ENCODE results near the gene CAAP1. TPM values are rescaled to one million over a fixed set of nuclear protein-coding genes. Genes with fewer than 3 reads are reported as not detected.

CAAP1 gene
- total RNA-seq, 1 donor from 2014 or later = 33.4 TPM

GRCh38 chr9:26802921-26803320, 89.7 kb downstream of the CAAP1 start:
- Histone ChIP-seq H3K4me3 (ENCODE audit: low read depth, low read length) (no peak overlapping the region), H3K36me3 (ENCODE audit: control insufficient read depth, insufficient read depth, low read length) (no peaks in the 10 kb centered on the region), H3K27me3 (ENCODE audit: control insufficient read depth, insufficient read depth, low read length) (no peaks in the 10 kb centered on the region)
- TF ChIP-seq CTCF (IDR thresholded peaks at IDR 0.05; ENCODE audit: insufficient read depth, low read length, poor library complexity, severe bottlenecking) = no peak
- DNase-seq (ENCODE audit: low read depth) = no peak

- no peak for TF ChIP-seq CTCF (IDR thresholded peaks at IDR 0.05; ENCODE audit: insufficient read depth, low read length, poor library complexity, severe bottlenecking)
- DNase-seq (ENCODE audit: low read depth) = no peak
- no peaks in the 10 kb centered on the region for H3K36me3 ChIP-seq (ENCODE audit: control insufficient read depth, insufficient read depth, low read length)
- no peaks in the 10 kb centered on the region for H3K27me3 ChIP-seq (ENCODE audit: control insufficient read depth, insufficient read depth, low read length)
- no peak overlapping the region for H3K4me3 ChIP-seq (ENCODE audit: low read depth, low read length)
These were observed 90.8 kb downstream of the CAAP1 start for GRCh38 chr9:26801772-26802171.

- Histone ChIP-seq H3K36me3 (ENCODE audit: control insufficient read depth, insufficient read depth, low read length) (no peaks in the 10 kb centered on the region), H3K27me3 (ENCODE audit: control insufficient read depth, insufficient read depth, low read length) (no peaks in the 10 kb centered on the region), H3K4me3 (ENCODE audit: low read depth, low read length) (no peak overlapping the region)
- TF ChIP-seq CTCF (IDR thresholded peaks at IDR 0.05; ENCODE audit: insufficient read depth, low read length, poor library complexity, severe bottlenecking) = no peak
- no peak for DNase-seq (ENCODE audit: low read depth)
These were observed 92.3 kb downstream of the CAAP1 start for GRCh38 chr9:26800322-26800721.

- TF ChIP-seq CTCF (IDR thresholded peaks at IDR 0.05; ENCODE audit: insufficient read depth, low read length, poor library complexity, severe bottlenecking) = no peak
- Histone ChIP-seq H3K27me3 (ENCODE audit: control insufficient read depth, insufficient read depth, low read length) (no peaks in the 10 kb centered on the region), H3K36me3 (ENCODE audit: control insufficient read depth, insufficient read depth, low read length) (no peaks in the 10 kb centered on the region), H3K4me3 (ENCODE audit: low read depth, low read length) (no peak overlapping the region)
- no peak for DNase-seq (ENCODE audit: low read depth)
These were observed 101.3 kb downstream of the CAAP1 start for GRCh38 chr9:26791274-26791673.

Other genes starting within 250 kb of the CAAP1 start
- 34.8 and 36.3 TPM in 2 replicates for gene PLAA, start 54.4 kb upstream of the CAAP1 start, total RNA-seq
- 10.4 and 17.5 TPM in 2 replicates for gene IFT74, start 63.6 kb upstream of the CAAP1 start, total RNA-seq
- under 0.01 TPM in 1 of 2 replicates, not detected in the other for gene LRRC19, start 112.9 kb upstream of the CAAP1 start, total RNA-seq
- 0.07 and 0.33 TPM in 2 replicates for gene TEK, start 216.4 kb upstream of the CAAP1 start, total RNA-seq